OCI-LY1 (cell line): Measurements from ENCODE around the gene PCCB.
"Not testable (repeated sequence)": the region's sequence is repeated elsewhere in the genome, so short reads cannot be mapped to it uniquely, and the experiment has no call there.

Experiments
- CTCF ChIP-seq: fragments of 200-600 bp; sonication (generic), shearing (Covaris generic); IDR thresholded peaks from 2 replicates; pipeline ENCODE4 v1.5.1; 2017; ENCODE audit warnings: mild to moderate bottlenecking, antibody characterized with exemption, low read length, moderate library complexity, mixed read lengths
- EZH2 ChIP-seq: fragments of 200-600 bp; sonication (generic), shearing (Covaris generic); IDR thresholded peaks from 2 replicates; pipeline ENCODE4 v1.8.0; 2017; ENCODE audit warnings: borderline replicate concordance, mixed run types, mild to moderate bottlenecking, antibody characterized with exemption, low read length, moderate library complexity, mixed read lengths

GRCh38 chr3:136334726-136335125, 84.6 kb downstream of the PCCB start:
- not testable (repeated sequence) for TF ChIP-seq CTCF, EZH2
